H1 (cell line): ENCODE measurements around the gene MYO16. TPM values are rescaled to one million over a fixed set of nuclear protein-coding genes. Genes with fewer than 3 reads are reported as not detected.

ENCODE experiments used
- BRCA1 ChIP-seq: IDR thresholded peaks from 2 replicates; pipeline ENCODE4 v1.6.1; 2012; ENCODE audit warnings: low read depth, low read length, improper control_type of control experiment
- CHD1 ChIP-seq: IDR thresholded peaks from 2 replicates; pipeline ENCODE4 v1.6.1; 2012; ENCODE audit warnings: low read depth, low read length, improper control_type of control experiment
- KDM1A ChIP-seq: fragments of 200-600, 300-600 bp; sonication (generic); IDR thresholded peaks from 2 replicates; pipeline ENCODE4 v1.7.1; 2016; ENCODE audit warnings: mild to moderate bottlenecking, low read length, borderline replicate concordance
- SIN3A ChIP-seq, 2 experiments: IDR thresholded peaks in 1 of 2; conservative IDR thresholded peaks in 1 of 2; 2 replicates each; pipeline ENCODE4 v1.6.1; 2011 to 2012; ENCODE audit warnings: low read length in 2 of 2, improper control_type of control experiment in 1 of 2, low read depth in 1 of 2, mild to moderate bottlenecking in 1 of 2
- polyA plus RNA-seq, 7 experiments: library from polyadenylated mRNA; depleted of rRNA in 3 of 7; stranded (reverse) in 5 of 7; unstranded in 2 of 7; fragments of >200 nt in 5 of 7; fragments of 200-250 nt in 2 of 7; gene quantifications; 1 replicate in 5 of 7; 2 replicates in 1 of 7; 4 replicates in 1 of 7; pipeline versions ENCODE4 v1.2.1 to v1.2.3, GENCODE V29; 2011 to 2013; ENCODE audit warnings: missing spikeins in 2 of 7, mixed read lengths in 2 of 7
- total RNA-seq: library from RNA; stranded (reverse); fragmentation: NEBNext Ultra II Directional; extraction: Animal tissue kit (Norgen Biotek cat#: 25700); gene quantifications from 2 replicates; pipeline ENCODE4 v1.2.1, GENCODE V29; 2021

Gene MYO16
- total and polyA plus RNA-seq, 2 of the 8 experiments (the other 6 are each of a cell fraction or from before 2014, with no cell fraction given) = 0.02 to 0.22 TPM

- no peak for TF ChIP-seq CHD1
- TF ChIP-seq KDM1A = no peak
- no peak for TF ChIP-seq BRCA1
- TF ChIP-seq SIN3A (conservative IDR thresholded peaks at IDR 0.05 in 1 of 2, IDR thresholded peaks at IDR 0.05 in 1 of 2; ENCODE audit: low read depth in 1 of 2, low read length in 2 of 2) = no peak
Observed at GRCh38 chr13:109214393-109214792, 585.0 kb downstream of the MYO16 start (continued).
